Measurements from ENCODE around the gene SLC66A1. TPM values are rescaled to one million over a fixed set of nuclear protein-coding genes. Genes with fewer than 3 reads are reported as not detected.

SLC66A1 gene
- total RNA-seq, 1 experiment from 2014 or later, result 29.5 TPM

- no peak for DNase-seq
- H3K27me3 ChIP-seq (ENCODE audit: control insufficient read depth, insufficient read depth, low read length), result no peaks in the 10 kb centered on the region
- H3K36me3 ChIP-seq (replicated peaks; ENCODE audit: control insufficient read depth, insufficient read depth, low read length), result peaks cover 3% of the 10 kb centered on the region
- no peak overlapping the region for H3K4me3 ChIP-seq (ENCODE audit: insufficient read depth, low read depth, low read length)
Observed at GRCh38 chr1:19365721-19366120, 53.6 kb downstream of the SLC66A1 start.

- DNase-seq, result no peak
- no peak overlapping the region for H3K4me3 ChIP-seq (ENCODE audit: insufficient read depth, low read depth, low read length)
- H3K27me3 ChIP-seq (ENCODE audit: control insufficient read depth, insufficient read depth, low read length), result no peaks in the 10 kb centered on the region
- H3K36me3 ChIP-seq (replicated peaks; ENCODE audit: control insufficient read depth, insufficient read depth, low read length), result peaks cover 3% of the 10 kb centered on the region
Observed at GRCh38 chr1:19366599-19367536, 54.7 kb downstream of the SLC66A1 start.

GRCh38 chr1:19367584-19368041, 55.5 kb downstream of the SLC66A1 start:
- DNase-seq, result no peak
- no peaks in the 10 kb centered on the region for H3K27me3 ChIP-seq (ENCODE audit: control insufficient read depth, insufficient read depth, low read length)
- no peak overlapping the region for H3K4me3 ChIP-seq (ENCODE audit: insufficient read depth, low read depth, low read length)

GRCh38 chr1:19368050-19368449, 55.9 kb downstream of the SLC66A1 start:
- no peak overlapping the region for H3K4me3 ChIP-seq (ENCODE audit: insufficient read depth, low read depth, low read length)
- H3K27me3 ChIP-seq (ENCODE audit: control insufficient read depth, insufficient read depth, low read length), result no peaks in the 10 kb centered on the region
- peaks cover 3% of the 10 kb centered on the region for H3K36me3 ChIP-seq (replicated peaks; ENCODE audit: control insufficient read depth, insufficient read depth, low read length)
- no peak for DNase-seq

More at GRCh38 chr1:19367584-19368041, 55.5 kb downstream of the SLC66A1 start:
- H3K36me3 ChIP-seq (replicated peaks; ENCODE audit: control insufficient read depth, insufficient read depth, low read length), result peaks cover 3% of the 10 kb centered on the region

GRCh38 chr1:19368964-19369363, 56.8 kb downstream of the SLC66A1 start:
- DNase-seq, result no peak

GRCh38 chr1:19369396-19370090, 57.4 kb downstream of the SLC66A1 start:
- peaks cover 3% of the 10 kb centered on the region for H3K36me3 ChIP-seq (replicated peaks; ENCODE audit: control insufficient read depth, insufficient read depth, low read length)
- no peaks in the 10 kb centered on the region for H3K27me3 ChIP-seq (ENCODE audit: control insufficient read depth, insufficient read depth, low read length)
- no peak overlapping the region for H3K4me3 ChIP-seq (ENCODE audit: insufficient read depth, low read depth, low read length)
- DNase-seq, result no peak

More at GRCh38 chr1:19368964-19369363, 56.8 kb downstream of the SLC66A1 start:
- Histone ChIP-seq H3K27me3 (ENCODE audit: control insufficient read depth, insufficient read depth, low read length) (no peaks in the 10 kb centered on the region), H3K36me3 (replicated peaks; ENCODE audit: control insufficient read depth, insufficient read depth, low read length) (peaks cover 3% of the 10 kb centered on the region), H3K4me3 (ENCODE audit: insufficient read depth, low read depth, low read length) (no peak overlapping the region)

- no peak for DNase-seq
- no peak overlapping the region for H3K4me3 ChIP-seq (ENCODE audit: insufficient read depth, low read depth, low read length)
Observed at GRCh38 chr1:19370453-19371170, 58.5 kb downstream of the SLC66A1 start.

GRCh38 chr1:19371226-19372135, 59.4 kb downstream of the SLC66A1 start:
- Histone ChIP-seq H3K4me3 (ENCODE audit: insufficient read depth, low read depth, low read length) (no peak overlapping the region), H3K27me3 (ENCODE audit: control insufficient read depth, insufficient read depth, low read length) (no peaks in the 10 kb centered on the region), H3K36me3 (replicated peaks; ENCODE audit: control insufficient read depth, insufficient read depth, low read length) (peaks cover 3% of the 10 kb centered on the region)
- no peak for DNase-seq

More at GRCh38 chr1:19370453-19371170, 58.5 kb downstream of the SLC66A1 start:
- Histone ChIP-seq H3K27me3 (ENCODE audit: control insufficient read depth, insufficient read depth, low read length) (no peaks in the 10 kb centered on the region), H3K36me3 (replicated peaks; ENCODE audit: control insufficient read depth, insufficient read depth, low read length) (peaks cover 3% of the 10 kb centered on the region)

- Histone ChIP-seq H3K36me3 (replicated peaks; ENCODE audit: control insufficient read depth, insufficient read depth, low read length) (peaks cover 7% of the 10 kb centered on the region), H3K4me3 (ENCODE audit: insufficient read depth, low read depth, low read length) (no peak overlapping the region), H3K27me3 (ENCODE audit: control insufficient read depth, insufficient read depth, low read length) (no peaks in the 10 kb centered on the region)
- no peak for DNase-seq
Observed at GRCh38 chr1:19372136-19372514, 60.0 kb downstream of the SLC66A1 start.

GRCh38 chr1:19372602-19373001, 60.5 kb downstream of the SLC66A1 start:
- DNase-seq, result no peak
- no peak overlapping the region for H3K4me3 ChIP-seq (ENCODE audit: insufficient read depth, low read depth, low read length)
- H3K36me3 ChIP-seq (replicated peaks; ENCODE audit: control insufficient read depth, insufficient read depth, low read length), result peaks cover 9% of the 10 kb centered on the region
- H3K27me3 ChIP-seq (ENCODE audit: control insufficient read depth, insufficient read depth, low read length), result no peaks in the 10 kb centered on the region

- H3K36me3 ChIP-seq (replicated peaks; ENCODE audit: control insufficient read depth, insufficient read depth, low read length), result peaks cover 17% of the 10 kb centered on the region
- H3K27me3 ChIP-seq (ENCODE audit: control insufficient read depth, insufficient read depth, low read length), result no peaks in the 10 kb centered on the region
- DNase-seq, result no peak
- H3K4me3 ChIP-seq (ENCODE audit: insufficient read depth, low read depth, low read length), result no peak overlapping the region
Observed at GRCh38 chr1:19373211-19374082, 61.3 kb downstream of the SLC66A1 start.

- Histone ChIP-seq H3K4me3 (ENCODE audit: insufficient read depth, low read depth, low read length) (no peak overlapping the region), H3K27me3 (ENCODE audit: control insufficient read depth, insufficient read depth, low read length) (no peaks in the 10 kb centered on the region), H3K36me3 (replicated peaks; ENCODE audit: control insufficient read depth, insufficient read depth, low read length) (peaks cover 19% of the 10 kb centered on the region)
- peak; percentile 75 for DNase-seq
Observed at GRCh38 chr1:19374083-19374801, 62.1 kb downstream of the SLC66A1 start.
